GM19452 (cell line): ENCODE measurements around the gene PLP2.

Source experiments
- ATAC-seq: cut with Tn5 transposase; IDR thresholded peaks from one replicate; pipeline ENCODE4 v1.9.1; 2021; ENCODE audit not compliant: unreplicated experiment

The PLP2 gene

GRCh38 chrX:49186125-49187027 is 14.7 kb downstream of the PLP2 start, which contains the start of gene PRICKLE3:
Gene PRICKLE3, minus strand, starts transcription at chrX:49186373. Its CDS starts 76 bp downstream, at chrX:49186297.
- ATAC-seq, result no peak

DNA sequence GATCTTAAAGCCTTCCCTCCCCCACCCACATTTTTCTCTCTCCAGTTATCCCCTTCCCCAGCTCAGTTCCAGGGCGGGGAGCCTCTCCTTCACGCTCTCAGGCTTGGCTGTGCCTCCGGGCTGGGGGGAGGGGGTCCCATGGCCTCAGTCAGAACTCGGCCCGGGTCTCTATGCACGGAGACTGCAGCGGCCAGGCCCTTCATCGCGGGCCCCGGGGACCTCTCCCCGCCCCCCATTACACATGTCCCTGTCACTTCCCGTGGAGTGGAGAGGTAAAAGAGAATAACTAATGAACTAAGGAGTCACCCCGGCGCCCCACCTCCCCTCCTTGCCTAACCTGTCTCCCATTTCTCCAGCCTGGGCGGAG is 15.3 kb downstream of the PLP2 start:
- no peak for ATAC-seq

DNA sequence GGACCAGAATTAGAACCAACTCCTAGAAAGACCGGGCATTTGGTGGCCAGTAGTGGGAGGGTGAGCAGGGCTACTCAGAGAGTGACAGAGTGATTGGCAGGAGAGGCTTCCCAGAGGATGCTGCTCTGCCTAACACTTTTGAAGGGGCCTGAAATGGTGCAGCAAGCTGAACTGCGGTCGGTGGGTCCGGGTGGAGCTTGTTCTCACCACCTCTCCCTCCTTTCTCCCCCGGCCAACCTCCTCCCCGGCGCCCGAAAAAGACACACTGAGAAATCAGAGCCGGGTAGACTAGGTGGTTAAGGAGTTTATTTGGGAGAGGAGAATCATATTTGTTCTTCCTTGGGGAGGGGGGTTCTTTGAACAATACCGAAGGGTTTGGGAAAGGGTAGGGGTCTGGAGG is 15.8 kb downstream of the PLP2 start:
- no peak for ATAC-seq

- ATAC-seq, result no peak
Observed at GRCh38 chrX:49188468-49189076, 16.9 kb downstream of the PLP2 start.

GRCh38 chrX:49189606-49190005 is 17.9 kb downstream of the PLP2 start:
- ATAC-seq, result no peak

GRCh38 chrX:49190821-49191573 is 19.3 kb downstream of the PLP2 start:
- ATAC-seq, result peak; percentile 90

- ATAC-seq, result peak; percentile 6
Observed at GRCh38 chrX:49191574-49192011, 19.9 kb downstream of the PLP2 start.

- no peak for ATAC-seq
Observed at GRCh38 chrX:49192722-49193328, 21.1 kb downstream of the PLP2 start.

- no peak for ATAC-seq
Observed at GRCh38 chrX:49193542-49193964, 21.9 kb downstream of the PLP2 start.

GRCh38 chrX:49197543-49198087 is 25.9 kb downstream of the PLP2 start:
- no peak for ATAC-seq

GRCh38 chrX:49198540-49199314 is 27.0 kb downstream of the PLP2 start:
- ATAC-seq, result no peak

- ATAC-seq, result no peak
Observed at GRCh38 chrX:49199315-49199595, 27.6 kb downstream of the PLP2 start.

DNA sequence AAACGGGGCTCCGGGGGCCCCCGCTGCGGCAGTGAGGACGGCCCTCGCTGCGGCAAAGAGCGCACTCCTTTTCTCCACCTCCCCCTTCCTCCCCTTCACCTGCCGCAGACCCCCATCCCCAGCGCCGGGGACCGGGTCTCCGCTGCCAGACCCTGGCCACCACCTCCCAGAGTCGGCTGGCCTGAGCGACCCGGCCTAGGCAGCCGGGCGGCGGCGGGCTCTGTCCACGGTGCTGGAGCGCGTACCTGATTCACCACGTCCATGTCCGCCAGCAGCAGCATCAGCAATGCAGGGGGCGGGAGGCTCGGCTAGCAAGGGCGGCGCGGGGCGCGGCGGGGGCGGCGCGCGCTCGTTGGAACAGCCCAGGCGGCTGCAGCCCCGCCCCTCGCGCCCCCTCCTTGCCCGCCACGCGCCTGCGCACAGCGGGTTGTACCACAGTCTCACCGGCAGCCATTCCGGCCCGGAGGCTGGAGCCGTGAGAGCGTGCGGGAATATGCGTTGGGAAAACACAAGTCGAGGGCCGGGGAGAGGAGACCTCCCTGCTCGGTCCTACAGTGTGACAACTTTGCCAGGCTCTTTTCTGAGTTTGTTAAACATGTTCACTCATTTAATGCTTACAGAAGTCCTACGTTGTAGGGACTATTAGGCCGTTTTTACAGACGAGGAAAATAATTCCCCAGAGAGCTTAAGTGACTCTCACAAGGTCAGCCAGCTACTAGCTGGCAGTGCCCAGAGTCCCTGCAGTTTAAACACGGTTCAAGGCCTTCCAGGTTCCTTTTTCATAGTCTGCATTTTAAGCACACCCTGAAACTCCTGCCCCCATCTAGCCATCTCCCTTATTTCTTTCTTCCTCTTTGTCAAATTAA is 28.4 kb downstream of the PLP2 start, which contains the start of gene SYP:
Gene SYP, minus strand, starts transcription at position 288 of the 866 bp plus-strand sequence. Its CDS starts 7 bp downstream, at position 281.
- ATAC-seq, result peak; percentile 96

GRCh38 chrX:49202022-49202421 is 30.3 kb downstream of the PLP2 start:
- ATAC-seq, result no peak

GRCh38 chrX:49203536-49203935 is 31.8 kb downstream of the PLP2 start:
- no peak for ATAC-seq

DNA sequence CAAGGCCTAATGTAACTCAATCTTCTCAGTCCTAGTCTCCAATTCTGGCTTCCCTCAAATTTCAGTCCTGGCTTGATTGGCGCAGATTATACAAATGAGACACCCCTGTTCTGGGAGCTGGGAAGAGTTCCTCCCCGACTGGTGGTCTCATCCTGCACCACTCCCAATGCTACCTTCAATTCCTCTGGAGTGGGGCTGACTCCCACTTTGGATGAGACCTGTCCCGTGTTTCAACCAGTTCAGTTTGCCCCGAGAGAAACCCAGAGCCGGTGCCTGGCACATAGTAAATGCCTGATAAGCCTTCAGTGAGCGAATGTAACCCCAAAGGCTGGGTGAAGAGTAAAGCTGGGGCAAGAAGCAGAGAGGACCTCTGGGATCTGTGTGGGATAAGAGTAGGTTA is 32.3 kb downstream of the PLP2 start:
- no peak for ATAC-seq

DNA sequence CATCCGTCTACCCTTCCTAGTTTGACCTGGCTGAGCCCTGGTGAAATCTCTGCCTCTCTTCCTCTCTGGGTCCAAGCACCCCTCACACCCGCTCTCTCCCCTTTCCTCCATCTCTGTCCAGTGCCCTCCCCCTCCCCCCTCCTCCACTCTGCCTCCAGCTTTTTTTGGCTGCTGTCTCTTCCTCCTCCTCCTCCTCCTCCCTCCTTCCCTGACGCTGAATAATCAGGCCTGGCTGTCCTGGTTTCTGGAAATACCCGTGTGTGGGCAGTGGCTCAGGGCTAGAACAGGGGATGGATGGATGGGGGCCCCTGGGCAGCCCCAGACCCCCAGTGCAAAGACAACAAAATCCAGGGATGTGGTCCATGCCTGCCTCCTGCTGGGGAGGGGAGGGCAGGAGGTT is 33.0 kb downstream of the PLP2 start:
- ATAC-seq, result no peak

DNA sequence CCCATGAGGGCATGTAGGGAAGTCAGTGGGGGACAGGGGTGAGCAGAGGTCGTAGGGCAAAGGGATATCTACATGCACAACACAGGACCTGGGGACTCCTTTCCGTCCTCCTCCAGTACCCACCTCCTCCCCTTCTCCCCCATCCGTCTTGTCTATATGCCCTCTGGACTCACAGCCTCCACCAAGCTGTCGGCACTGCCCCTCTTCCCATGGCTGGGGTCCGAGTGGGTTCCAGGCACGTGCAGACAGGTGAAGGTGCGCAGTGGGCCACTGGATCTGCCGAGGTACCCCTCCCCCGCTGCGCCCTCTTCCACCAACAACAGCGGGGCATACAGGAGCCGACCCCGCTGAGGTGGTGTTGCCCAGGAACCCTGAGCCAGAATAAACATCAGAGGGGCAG is 33.7 kb downstream of the PLP2 start:
- no peak for ATAC-seq

GRCh38 chrX:49206543-49206942 is 34.8 kb downstream of the PLP2 start:
- no peak for ATAC-seq
